Motor neuron (in vitro differentiated cells): Measurements from ENCODE around the gene MAD1L1. TPM values are rescaled to one million over a fixed set of nuclear protein-coding genes. Genes with fewer than 3 reads are reported as not detected.
A peak's percentile ranks its signal among the peaks of the same experiment; 100 is the strongest.
"Not testable (repeated sequence)": the region's sequence is repeated elsewhere in the genome, so short reads cannot be mapped to it uniquely, and the experiment has no call there.

Experiments
- ATAC-seq, 8 experiments: fragments of 200-7000 bp; cut with Tn5 transposase; replicated peaks in 6 of 8; 2 replicates each; pipeline ENCODE4 v1.8.0; 2021; ENCODE audit warnings: mild to moderate bottlenecking in 8 of 8, moderate library complexity in 8 of 8
- H3K27ac ChIP-seq, 2 donors: fragments of 250-450 bp; sonication (Bioruptor Pico); 2 replicates each; pipeline ENCODE4 v1.9.0; 2021; ENCODE audit warnings: antibody characterized with exemption in 2 of 2, mild to moderate bottlenecking in 2 of 2, moderate library complexity in 1 of 2
- H3K4me1 ChIP-seq, 2 donors: fragments of 250-450 bp; sonication (Bioruptor Pico); replicated peaks in 1 of 2; 2 replicates each; pipeline ENCODE4 v1.6.1; 2021; ENCODE audit warnings: antibody characterized with exemption in 2 of 2, mild to moderate bottlenecking in 2 of 2, moderate library complexity in 1 of 2
- H3K4me3 ChIP-seq, 5 donors: fragments of 250-450 bp; sonication (Bioruptor Pico); 2 replicates each; pipeline ENCODE4 v1.9.0; 2021; ENCODE audit warnings: antibody characterized with exemption in 5 of 5, mild to moderate bottlenecking in 5 of 5, moderate library complexity in 4 of 5
- WGBS, 10 experiments: fragments of 450-650 bp; shearing (Covaris generic); methylation state at CpG; one replicate each; pipeline ENCODE4 v1.0.0; 2022; 5-methylcytosine and 5-hydroxymethylcytosine counted together
- in situ Hi-C, 9 experiments: fragments of 400-800 bp; cut with MboI; loops; one replicate each; pipeline ENCODE4 v1.15.0; 2021; ENCODE audit warnings: low sequenced_read_pairs in 9 of 9, low pct_unique_long_range_greater_than_20kb in 2 of 9; ENCODE audit not compliant: unreplicated experiment in 9 of 9
- total RNA-seq, 8 experiments: library from RNA; unstranded; fragments of 300-600 nt; gene quantifications; 2 replicates each; pipeline versions ENCODE4 v1.2.3 to v1.2.4, GENCODE V29; 2022

Gene MAD1L1
- total RNA-seq, 8 experiments from 2014 or later, result 24.0 to 68.8 (median 32.4) TPM

DNA sequence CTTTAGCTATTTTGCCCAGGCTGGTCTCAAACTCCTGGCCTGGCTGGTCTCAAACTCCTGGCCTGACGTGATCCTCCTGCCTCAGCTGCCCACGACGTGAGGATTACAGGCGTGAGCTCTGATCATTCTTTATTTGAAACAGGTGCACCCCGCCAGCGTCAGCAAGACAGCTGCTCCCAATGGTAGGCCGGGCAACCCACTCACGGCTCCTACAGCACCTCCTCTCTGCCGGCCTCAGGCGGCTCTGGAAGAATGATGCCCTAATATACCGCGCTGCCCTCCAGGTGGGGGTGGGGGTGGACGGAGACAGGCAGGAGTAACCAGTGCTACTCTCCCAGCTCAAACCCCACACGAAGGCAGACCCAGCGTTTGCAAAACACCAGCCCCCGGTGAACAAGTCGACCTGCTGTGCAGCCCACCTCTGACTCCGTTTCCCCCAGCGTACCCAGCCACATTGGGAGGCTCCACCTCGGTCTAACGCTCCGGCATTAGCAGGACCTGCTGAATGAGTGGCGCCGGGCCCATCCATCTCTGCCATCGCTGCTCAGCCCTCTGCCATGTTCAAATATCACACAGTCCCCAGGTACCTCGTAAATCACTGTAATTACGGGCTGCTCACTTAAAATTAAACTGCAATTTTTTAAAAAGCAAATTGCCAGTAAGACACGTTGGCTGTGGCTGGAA lies 414.0 kb downstream of the MAD1L1 start:
- in situ Hi-C loops, result no loop called here
- Histone ChIP-seq H3K4me3 (no peak overlapping the region), H3K4me1 (peaks cover 39% of the 10 kb centered on the region in 2 donors), H3K27ac (peak overlapping the region in 1 of 2 donors; percentile 19)
- 50 to 80% (median 61%) methylated on average over 1 to 15 of the region's 28 CpGs; no CpG with 5 or more reads in 6 of the 10 experiments for WGBS, 10 experiments
- peak in 5 of 8 experiments; percentile 51 to 79 (median 75) for ATAC-seq

DNA sequence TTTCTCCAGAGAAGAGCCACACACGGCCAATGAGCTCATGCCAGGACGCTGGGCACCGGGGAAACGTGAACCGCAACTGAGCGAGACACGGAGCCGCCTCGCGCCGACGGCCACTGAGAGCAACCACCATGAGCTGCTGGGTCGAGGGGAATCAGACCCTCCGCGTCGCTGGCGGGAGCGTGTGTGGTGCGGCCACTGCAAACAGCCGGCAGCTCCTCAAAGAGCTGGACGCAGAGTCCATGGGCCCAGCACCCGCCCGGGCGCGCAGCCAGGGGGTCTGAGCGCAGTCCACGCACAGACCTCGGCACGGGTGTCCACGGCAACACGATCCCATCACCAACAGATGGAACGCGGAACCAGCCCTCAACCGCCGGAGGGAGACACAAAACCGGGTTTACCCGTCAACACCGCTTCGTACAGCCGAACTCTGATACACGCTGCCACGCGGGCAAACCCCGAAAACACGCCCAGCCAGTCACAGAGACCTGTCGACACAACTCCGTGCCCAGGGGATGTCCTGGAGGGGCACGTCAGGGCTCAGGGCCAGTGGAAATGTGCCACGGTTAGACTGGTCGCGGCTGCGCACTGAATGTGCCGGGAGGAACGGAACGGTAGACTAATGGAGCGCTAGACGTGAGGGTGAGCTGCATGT lies 415.6 kb downstream of the MAD1L1 start:
- in situ Hi-C loops, result no loop called here
- ATAC-seq, result no peak
- peak overlapping the region in 1 of 2 donors; percentile 66 for H3K27ac ChIP-seq
- 88 to 100% (median 92%) methylated on average over 2 to 11 of the region's 57 CpGs; no CpG with 5 or more reads in 5 of the 10 experiments for WGBS, 10 experiments
- H3K4me3 ChIP-seq, result no peak overlapping the region
- H3K4me1 ChIP-seq, result peaks cover 47 to 50% of the 10 kb centered on the region in 2 donors

- peak in 3 of 8 experiments; percentile 11 to 32 (median 13) for ATAC-seq
- H3K27ac ChIP-seq, H3K4me3 ChIP-seq, in situ Hi-C loops: not testable (repeated sequence)
- H3K4me1 ChIP-seq, result peaks cover 47 to 57% of the 10 kb centered on the region in 2 donors
- WGBS, 10 experiments, result 50 to 80% (median 53%) methylated on average over 1 to 3 of the region's 7 CpGs; no CpG with 5 or more reads in 7 of the 10 experiments
Observed at GRCh38 chr7:1816451-1816850, 416.3 kb downstream of the MAD1L1 start.

DNA sequence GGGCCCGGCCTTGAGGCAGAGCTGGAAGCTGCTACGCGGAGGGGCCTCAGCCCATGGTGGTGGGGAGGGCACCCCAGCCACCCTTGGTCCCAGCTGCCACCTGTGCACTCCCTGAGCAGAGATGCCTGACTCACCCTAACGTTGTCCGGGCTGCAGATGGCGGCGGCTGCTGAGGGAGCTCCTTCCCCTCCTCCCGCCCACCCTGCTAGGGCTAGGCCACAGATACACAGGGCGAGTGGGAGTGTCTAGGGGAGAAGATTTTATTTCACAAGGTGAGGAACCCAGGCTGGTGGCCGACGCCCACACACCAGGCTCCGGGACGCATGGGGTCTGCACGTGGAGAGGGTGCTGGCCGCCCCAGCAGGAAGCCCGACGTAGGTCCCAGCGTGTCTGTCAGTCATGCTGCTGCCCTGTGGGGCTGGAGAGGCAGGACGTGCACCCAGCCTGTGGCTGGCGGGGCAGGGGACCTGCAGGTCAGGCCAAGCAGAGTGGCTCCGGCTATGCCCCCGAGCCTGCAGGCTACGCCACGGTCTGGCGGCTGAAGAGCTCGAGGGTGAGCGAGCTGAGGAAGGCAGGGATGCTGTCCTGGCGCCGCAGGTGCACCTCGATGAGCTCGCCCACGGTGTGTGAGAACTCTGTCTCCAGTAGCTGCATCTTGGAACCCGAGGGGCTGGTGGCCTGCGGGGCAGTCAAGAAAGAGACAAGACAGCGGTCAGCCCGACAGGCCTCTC lies 417.0 kb downstream of the MAD1L1 start:
- H3K4me3 ChIP-seq, in situ Hi-C loops: not testable (repeated sequence)
- 93% methylated on average over 3 of the region's 36 CpGs; no CpG with 5 or more reads in 9 of the 10 experiments for WGBS, 10 experiments
- ATAC-seq, result peak in 5 of 8 experiments; percentile 18 to 59 (median 41)
- Histone ChIP-seq H3K27ac (peak overlapping the region in 1 of 2 donors; percentile 27), H3K4me1 (peaks cover 47 to 64% of the 10 kb centered on the region in 2 donors)

DNA sequence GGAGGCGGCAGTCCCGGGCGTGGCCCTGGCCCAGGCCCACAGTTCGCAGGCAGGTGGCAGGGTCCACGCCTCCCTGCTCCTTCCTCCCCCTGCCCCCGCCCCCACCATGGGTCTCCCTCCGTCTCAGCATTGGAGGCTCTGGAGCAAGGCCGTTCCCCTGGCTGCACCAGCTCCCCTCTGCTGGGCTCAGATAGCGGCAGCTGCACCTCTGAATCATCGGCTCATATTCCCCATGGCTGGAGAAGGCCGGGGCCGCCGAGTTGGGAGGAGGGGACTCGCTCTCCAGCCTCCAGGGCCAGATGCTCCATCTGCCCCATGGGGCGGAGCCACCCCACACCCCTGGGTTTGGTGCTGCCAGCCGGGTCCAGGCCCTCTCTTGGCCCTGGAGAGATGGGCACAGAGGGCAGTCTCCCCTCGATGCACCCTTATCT lies 417.7 kb downstream of the MAD1L1 start:
- WGBS, 10 experiments, result no CpG with 5 or more reads among the region's 17 CpGs
- Histone ChIP-seq H3K4me1 (peaks cover 51 to 71% of the 10 kb centered on the region in 2 donors), H3K27ac (no peak overlapping the region), H3K4me3 (no peak overlapping the region)
- in situ Hi-C loops, result no loop called here
- ATAC-seq, result peak in 3 of 8 experiments; percentile 2 to 17 (median 12)

GRCh38 chr7:1814089-1814811 lies 418.5 kb downstream of the MAD1L1 start:
- in situ Hi-C loops, result no loop called here
- no peak overlapping the region for H3K27ac ChIP-seq
- no peak for ATAC-seq
- 60 to 93% (median 85%) methylated on average over 1 to 4 of the region's 22 CpGs; no CpG with 5 or more reads in 7 of the 10 experiments for WGBS, 10 experiments
- H3K4me3 ChIP-seq, result no peak overlapping the region
- peaks cover 45 to 67% of the 10 kb centered on the region in 2 donors for H3K4me1 ChIP-seq

- in situ Hi-C loops, result no loop called here
- ATAC-seq, result no peak
- WGBS, 10 experiments, result 96% methylated on average over 4 of the region's 18 CpGs; no CpG with 5 or more reads in 9 of the 10 experiments
Observed at GRCh38 chr7:1813394-1814088, 419.2 kb downstream of the MAD1L1 start.

GRCh38 chr7:1812509-1813393 lies 420.0 kb downstream of the MAD1L1 start:
- Histone ChIP-seq H3K4me1 (peaks cover 34 to 59% of the 10 kb centered on the region in 2 donors), H3K4me3 (no peak overlapping the region), H3K27ac (no peak overlapping the region)
- in situ Hi-C loops, result no loop called here
- WGBS, 10 experiments, result 35 to 88% (median 45%) methylated on average over 1 to 14 of the region's 33 CpGs; no CpG with 5 or more reads in 6 of the 10 experiments
- peak in 7 of 8 experiments; percentile 29 to 69 (median 54) for ATAC-seq

More at GRCh38 chr7:1813394-1814088, 419.2 kb downstream of the MAD1L1 start:
- H3K4me1 ChIP-seq, result peaks cover 42 to 67% of the 10 kb centered on the region in 2 donors
- no peak overlapping the region for H3K27ac ChIP-seq
- H3K4me3 ChIP-seq, result no peak overlapping the region

DNA sequence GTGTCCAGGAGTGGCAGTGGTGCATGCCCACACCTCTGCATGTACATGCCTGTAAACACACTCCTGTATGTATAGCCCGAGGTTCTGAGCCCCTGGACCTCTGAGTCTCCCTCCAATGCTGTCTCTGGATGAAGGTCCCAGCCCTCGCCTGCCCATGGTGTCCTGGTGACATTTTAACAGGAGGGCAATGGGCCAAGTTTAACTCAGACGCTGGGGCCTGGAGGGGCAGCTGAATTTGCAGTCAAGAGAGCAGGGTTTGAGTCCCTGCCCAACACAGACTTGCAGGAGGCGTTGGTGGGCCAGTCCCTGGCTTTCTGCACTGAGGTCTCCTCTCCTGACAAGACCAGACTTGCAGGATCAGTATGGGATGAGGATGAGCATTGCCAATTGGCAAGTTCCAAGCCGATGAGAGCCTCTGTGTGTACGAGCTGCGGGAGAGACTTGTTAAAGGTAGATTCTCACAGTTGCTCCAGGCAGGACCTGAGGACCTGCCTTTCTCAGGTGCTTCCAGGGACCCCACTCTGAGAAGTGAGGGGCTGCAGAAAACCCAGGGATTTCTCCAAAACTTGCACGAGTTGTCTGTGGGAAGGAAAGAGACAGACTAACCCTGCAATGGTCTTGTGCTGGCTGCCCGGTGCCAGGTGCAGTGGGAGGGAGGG lies 420.8 kb downstream of the MAD1L1 start:
- whole genome bisulfite sequencing, 10 experiments, result 30 to 100% (median 57%) methylated on average over 1 to 4 of the region's 9 CpGs; no CpG with 5 or more reads in 2 of the 10 experiments
- no peak overlapping the region for H3K4me3 ChIP-seq
- peaks cover 27 to 51% of the 10 kb centered on the region in 2 donors for H3K4me1 ChIP-seq
- in situ Hi-C loops, result no loop called here
- H3K27ac ChIP-seq, result no peak overlapping the region
- no peak for ATAC-seq

DNA sequence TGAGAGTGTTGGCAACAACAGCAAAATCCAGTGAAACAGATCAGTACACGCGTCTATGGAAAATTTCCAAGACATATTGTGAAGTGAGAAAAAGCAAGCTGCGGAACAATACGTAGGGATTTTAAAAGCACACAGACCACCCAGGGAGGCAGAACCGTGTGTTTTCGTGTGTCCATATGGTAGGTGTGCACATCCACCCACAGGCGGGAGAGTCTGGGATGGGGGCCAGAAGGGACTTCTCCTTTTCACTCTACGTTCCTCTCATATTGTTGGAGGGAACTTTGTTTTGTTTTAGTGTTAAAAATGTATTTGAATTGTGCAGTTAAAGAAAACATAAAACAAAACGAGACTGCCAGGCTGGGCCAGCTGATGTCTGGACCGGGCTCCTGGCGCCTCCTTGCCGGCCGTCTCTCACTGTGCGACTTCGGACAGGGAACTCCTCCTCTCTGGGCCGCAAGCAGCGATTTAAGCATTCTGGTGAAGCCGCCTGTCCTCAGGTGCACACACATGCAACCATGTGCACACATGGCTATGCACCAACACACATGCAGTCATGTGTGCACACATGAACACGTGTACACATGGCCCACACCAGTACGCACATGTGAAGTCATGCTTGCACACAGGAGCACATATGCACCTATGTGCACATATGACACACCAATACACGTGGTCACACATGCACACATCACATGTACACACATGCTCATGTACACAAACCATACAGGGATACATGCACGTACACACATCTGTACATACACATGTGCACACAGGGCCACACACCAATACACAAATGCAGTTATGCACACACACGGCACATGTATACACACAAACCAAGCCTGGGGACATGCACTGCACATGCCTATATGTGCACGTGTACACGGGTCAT lies 421.5 kb downstream of the MAD1L1 start:
- Histone ChIP-seq H3K27ac (no peak overlapping the region), H3K4me3 (no peak overlapping the region), H3K4me1 (peaks cover 21 to 44% of the 10 kb centered on the region in 2 donors)
- 7 to 98% (median 58%) methylated on average over 2 to 19 of the region's 25 CpGs; no CpG with 5 or more reads in 1 of the 10 experiments for WGBS, 10 experiments
- no peak for ATAC-seq
- in situ Hi-C loops, result no loop called here
